MM.1S (cell line): ENCODE measurements around the gene SCIN.

Source experiments
- DNase-seq: peaks from one replicate; pipeline ENCODE4 v3.0.0-alpha.2; 2015
- H2AFZ ChIP-seq: fragments of 300-600 bp; sonication (generic); 2 replicates; pipeline ENCODE4 v1.6.0; 2016; ENCODE audit warnings: antibody characterized with exemption, low read length
- H3F3A ChIP-seq: fragments of 300-600 bp; sonication (generic); 2 replicates; pipeline ENCODE4 v1.6.1; 2016; ENCODE audit warnings: mild to moderate bottlenecking, antibody characterized with exemption, low read length, moderate library complexity, mixed read lengths; ENCODE audit not compliant: insufficient read depth
- H3K27ac ChIP-seq: fragments of 300-600 bp; sonication (generic); 2 replicates; pipeline ENCODE4 v1.5.1; 2016; ENCODE audit warnings: mild to moderate bottlenecking, low read length
- H3K27me3 ChIP-seq: fragments of 300-600 bp; sonication (generic); replicated peaks from 2 replicates; pipeline ENCODE4 v1.6.0; 2016; ENCODE audit warnings: low read length; ENCODE audit not compliant: insufficient read depth
- H3K36me3 ChIP-seq: fragments of 300-600 bp; sonication (generic); replicated peaks from 2 replicates; pipeline ENCODE4 v1.6.1; 2016; ENCODE audit warnings: mild to moderate bottlenecking, low read length, mixed read lengths; ENCODE audit not compliant: insufficient read depth
- H3K4me1 ChIP-seq: fragments of 300-600 bp; sonication (generic); 2 replicates; pipeline ENCODE4 v1.6.1; 2016; ENCODE audit warnings: low read length, mixed read lengths
- H3K4me2 ChIP-seq: fragments of 300-600 bp; sonication (generic); 2 replicates; pipeline ENCODE4 v1.6.0; 2016; ENCODE audit warnings: low read depth, low read length
- H3K4me3 ChIP-seq: fragments of 300-600 bp; sonication (generic); 2 replicates; pipeline ENCODE4 v1.5.1; 2016; ENCODE audit warnings: low read length, mixed read lengths
- H3K79me2 ChIP-seq: fragments of 300-600 bp; sonication (generic); 2 replicates; pipeline ENCODE4 v1.6.1; 2016; ENCODE audit warnings: mixed run types, low read length, mixed read lengths
- H3K9ac ChIP-seq: fragments of 300-600 bp; sonication (generic); 2 replicates; pipeline ENCODE4 v1.6.1; 2016; ENCODE audit warnings: low read length, mixed read lengths
- H3K9me2 ChIP-seq: fragments of 300-600 bp; sonication (generic); replicated peaks from 2 replicates; pipeline ENCODE4 v1.6.1; 2016; ENCODE audit warnings: mild to moderate bottlenecking, low read length, mixed read lengths; ENCODE audit not compliant: insufficient read depth
- H3K9me3 ChIP-seq: fragments of 300-600 bp; sonication (generic); replicated peaks from 2 replicates; pipeline ENCODE4 v1.6.1; 2016; ENCODE audit warnings: mild to moderate bottlenecking, low read length, mixed read lengths; ENCODE audit not compliant: insufficient read depth
- H4K20me1 ChIP-seq: fragments of 300-600 bp; sonication (generic); 2 replicates; pipeline ENCODE4 v1.6.1; 2016; ENCODE audit warnings: mild to moderate bottlenecking, low read length, moderate library complexity, mixed read lengths; ENCODE audit not compliant: insufficient read depth
- CTCF ChIP-seq: fragments of 300-600 bp; sonication (generic); IDR thresholded peaks from 2 replicates; pipeline ENCODE4 v1.5.1; 2016; ENCODE audit warnings: antibody characterized with exemption, low read length, mixed read lengths
- EZH2 ChIP-seq: fragments of 300-600 bp; sonication (generic); optimal IDR thresholded peaks from 2 replicates; pipeline ENCODE3; 2017; ENCODE audit warnings: low read depth, mild to moderate bottlenecking, antibody characterized with exemption, low read length, mixed read lengths
- EZH2phosphoT487 ChIP-seq: fragments of 300-600 bp; sonication (generic); IDR thresholded peaks from 2 replicates; pipeline ENCODE4 v1.6.1; 2018; ENCODE audit warnings: antibody characterized with exemption, low read length

SCIN gene

GRCh38 chr7:12583176-12583575, 12.7 kb downstream of the SCIN start:
- no peak overlapping the region for H3K27ac ChIP-seq
- no peaks in the 10 kb centered on the region for H4K20me1 ChIP-seq
- H3K9me3 ChIP-seq: no peaks in the 10 kb centered on the region
- H3K4me1 ChIP-seq: peaks cover 7% of the 10 kb centered on the region; the same call in 1 of the 2 replicates
- H3K36me3 ChIP-seq: no peaks in the 10 kb centered on the region
- H3K79me2 ChIP-seq: no peaks in the 10 kb centered on the region
- H3K9me2 ChIP-seq: no peaks in the 10 kb centered on the region
- H3K9ac ChIP-seq: no peak overlapping the region
- H3K4me3 ChIP-seq: no peak overlapping the region
- H2AFZ ChIP-seq: no peak overlapping the region
- H3K4me2 ChIP-seq: no peak overlapping the region
- TF ChIP-seq CTCF: no peak
- no peak for TF ChIP-seq EZH2
- TF ChIP-seq EZH2phosphoT487: no peak
- DNase-seq: no peak
- H3F3A ChIP-seq: no peaks in the 10 kb centered on the region
- no peaks in the 10 kb centered on the region for H3K27me3 ChIP-seq

GRCh38 chr7:12583922-12584321, 13.4 kb downstream of the SCIN start:
- no peak for DNase-seq
- TF ChIP-seq EZH2: no peak
- TF ChIP-seq EZH2phosphoT487: no peak
- no peak for TF ChIP-seq CTCF
- Histone ChIP-seq H3K27me3 (no peaks in the 10 kb centered on the region), H3K9me2 (no peaks in the 10 kb centered on the region), H3K4me2 (no peak overlapping the region), H3K9ac (no peak overlapping the region), H3K36me3 (no peaks in the 10 kb centered on the region), H3K27ac (no peak overlapping the region), H3K4me3 (no peak overlapping the region), H3K79me2 (no peaks in the 10 kb centered on the region), H3K9me3 (no peaks in the 10 kb centered on the region), H3K4me1 (peaks cover 7% of the 10 kb centered on the region; the same call in 1 of the 2 replicates), H3F3A (no peaks in the 10 kb centered on the region), H4K20me1 (no peaks in the 10 kb centered on the region), H2AFZ (no peak overlapping the region)

GRCh38 chr7:12584930-12585329, 14.4 kb downstream of the SCIN start:
- no peak for TF ChIP-seq EZH2phosphoT487
- TF ChIP-seq CTCF: no peak
- TF ChIP-seq EZH2: no peak
- Histone ChIP-seq H2AFZ (no peak overlapping the region), H3K27ac (no peak overlapping the region), H3K9me3 (no peaks in the 10 kb centered on the region), H3K27me3 (no peaks in the 10 kb centered on the region), H3K36me3 (no peaks in the 10 kb centered on the region), H3K79me2 (no peaks in the 10 kb centered on the region), H3F3A (no peaks in the 10 kb centered on the region), H3K4me3 (no peak overlapping the region), H3K9me2 (no peaks in the 10 kb centered on the region), H3K4me1 (peaks cover 7% of the 10 kb centered on the region; the same call in 1 of the 2 replicates), H3K9ac (no peak overlapping the region), H3K4me2 (peak overlapping the region; percentile 11; the same call in 1 of the 2 replicates), H4K20me1 (no peaks in the 10 kb centered on the region)
- DNase-seq: no peak
